KMS-11 (cell line): ENCODE results near the gene C5AR1.

Source experiments
- H2AFZ ChIP-seq: fragments of 200-600 bp; sonication (generic); 2 replicates; pipeline ENCODE4 v1.6.1; 2016; ENCODE audit warnings: antibody characterized with exemption, mixed run types, low read depth
- H3K27ac ChIP-seq: fragments of 200-600 bp; sonication (generic); 2 replicates; pipeline ENCODE4 v1.6.1; 2016; ENCODE audit warnings: mild to moderate bottlenecking, mixed run types
- H3K27me3 ChIP-seq: fragments of 200-600 bp; sonication (generic); 2 replicates; pipeline ENCODE4 v1.6.1; 2017; ENCODE audit warnings: mild to moderate bottlenecking, low read depth, mixed run types, moderate library complexity; ENCODE audit not compliant: insufficient read depth
- H3K36me3 ChIP-seq: fragments of 200-600 bp; sonication (generic); 2 replicates; pipeline ENCODE4 v1.6.1; 2017; ENCODE audit warnings: mild to moderate bottlenecking, mixed run types; ENCODE audit not compliant: insufficient read depth
- H3K4me1 ChIP-seq: fragments of 200-600 bp; sonication (generic); 2 replicates; pipeline ENCODE4 v1.6.1; 2016; ENCODE audit warnings: mild to moderate bottlenecking, low read depth, mixed run types; ENCODE audit not compliant: poor library complexity, severe bottlenecking
- H3K4me2 ChIP-seq: fragments of 200-600 bp; sonication (generic); 2 replicates; pipeline ENCODE4 v1.7.0; 2016; ENCODE audit warnings: mild to moderate bottlenecking, mixed run types
- H3K4me3 ChIP-seq: fragments of 200-600 bp; sonication (generic); IDR thresholded peaks from 2 replicates; pipeline ENCODE4 v1.6.1; 2017; ENCODE audit warnings: low read depth, low read length, mixed read lengths; ENCODE audit not compliant: insufficient read depth
- H3K79me2 ChIP-seq: fragments of 200-600 bp; sonication (generic); 2 replicates; pipeline ENCODE4 v1.6.1; 2016; ENCODE audit warnings: low read depth, mixed run types; ENCODE audit not compliant: insufficient read depth
- H3K9ac ChIP-seq: fragments of 200-600 bp; sonication (generic); 2 replicates; pipeline ENCODE4 v1.6.1; 2016; ENCODE audit warnings: mild to moderate bottlenecking, mixed run types
- H4K20me1 ChIP-seq: fragments of 200-600 bp; sonication (generic); 2 replicates; pipeline ENCODE4 v1.6.1; 2016; ENCODE audit warnings: mild to moderate bottlenecking, mixed run types; ENCODE audit not compliant: insufficient read depth
- CTCF ChIP-seq: fragments of 200-600 bp; sonication (generic); conservative IDR thresholded peaks from 2 replicates; pipeline ENCODE4 v1.6.1; 2017; ENCODE audit warnings: low read depth, mild to moderate bottlenecking, antibody characterized with exemption, low read length, moderate library complexity, mixed read lengths

The C5AR1 gene

DNA sequence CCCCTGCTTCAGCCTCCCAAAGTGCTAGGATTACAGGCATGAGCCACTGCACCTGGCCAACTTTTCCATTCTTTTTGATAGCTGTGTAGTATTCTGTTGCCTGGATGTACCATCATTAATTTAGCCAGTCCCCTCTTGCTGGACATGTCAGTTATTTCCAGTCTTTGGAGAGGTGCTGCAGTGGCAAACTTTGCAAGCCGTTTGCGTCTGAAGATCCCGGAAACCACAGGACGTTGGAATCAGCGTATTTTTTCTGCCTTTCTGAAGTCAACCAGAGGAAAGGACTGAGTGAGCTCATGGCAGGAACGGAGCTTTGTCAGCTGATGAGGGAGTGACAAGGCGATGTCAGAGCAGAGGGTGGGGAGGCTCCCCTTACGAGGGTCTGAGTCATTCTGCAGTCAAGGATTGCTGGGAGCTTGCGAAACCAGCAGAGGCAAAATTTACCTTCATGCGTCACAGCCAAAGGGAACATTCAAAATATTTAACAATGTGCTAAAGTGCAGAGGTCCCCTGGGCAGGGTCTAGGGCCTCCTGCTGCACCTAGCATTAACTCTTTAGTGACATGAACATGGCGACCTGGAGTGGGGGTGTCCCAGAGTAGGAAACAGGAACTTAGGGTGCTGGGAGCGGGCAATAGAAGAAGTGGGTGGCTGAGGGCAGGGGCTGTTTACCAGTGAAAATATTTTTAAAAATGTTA is 5.6 kb downstream of the C5AR1 start:
- Histone ChIP-seq H3K4me3 (no peak overlapping the region), H3K4me1 (peaks cover 7% of the 10 kb centered on the region), H3K36me3 (no peaks in the 10 kb centered on the region), H3K27ac (no peak overlapping the region), H3K79me2 (no peaks in the 10 kb centered on the region), H3K4me2 (no peak overlapping the region), H2AFZ (no peak overlapping the region), H3K27me3 (peaks cover 71% of the 10 kb centered on the region), H4K20me1 (no peaks in the 10 kb centered on the region), H3K9ac (no peak overlapping the region)
- TF ChIP-seq CTCF, result no peak

DNA sequence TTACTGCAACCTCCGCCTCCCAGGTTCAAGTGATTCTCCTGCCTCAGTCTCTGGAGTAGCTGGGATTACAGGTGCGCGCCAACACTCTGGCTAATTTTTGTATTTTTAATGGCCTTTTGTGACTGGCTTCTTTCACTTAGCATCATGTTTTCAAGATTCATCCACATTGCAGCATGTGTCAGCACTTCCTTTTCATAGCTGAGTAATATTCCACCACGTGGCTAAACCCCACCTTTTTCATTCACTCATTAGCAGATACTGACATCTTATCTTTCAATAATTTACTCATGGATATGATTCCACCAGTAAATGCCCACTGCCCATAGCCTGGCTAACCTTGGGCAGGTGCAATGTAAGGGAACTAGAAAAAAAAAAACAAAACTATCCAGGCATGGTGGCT is 6.9 kb downstream of the C5AR1 start:
- TF ChIP-seq CTCF, result no peak
- no peaks in the 10 kb centered on the region for H3K79me2 ChIP-seq
- peaks cover 71% of the 10 kb centered on the region for H3K27me3 ChIP-seq
- H3K4me2 ChIP-seq, result no peak overlapping the region
- no peaks in the 10 kb centered on the region for H4K20me1 ChIP-seq
- no peaks in the 10 kb centered on the region for H3K36me3 ChIP-seq
- H3K4me1 ChIP-seq, result peaks cover 7% of the 10 kb centered on the region
- H3K27ac ChIP-seq, result no peak overlapping the region
- H2AFZ ChIP-seq, result no peak overlapping the region
- H3K4me3 ChIP-seq, result no peak overlapping the region
- no peak overlapping the region for H3K9ac ChIP-seq

DNA sequence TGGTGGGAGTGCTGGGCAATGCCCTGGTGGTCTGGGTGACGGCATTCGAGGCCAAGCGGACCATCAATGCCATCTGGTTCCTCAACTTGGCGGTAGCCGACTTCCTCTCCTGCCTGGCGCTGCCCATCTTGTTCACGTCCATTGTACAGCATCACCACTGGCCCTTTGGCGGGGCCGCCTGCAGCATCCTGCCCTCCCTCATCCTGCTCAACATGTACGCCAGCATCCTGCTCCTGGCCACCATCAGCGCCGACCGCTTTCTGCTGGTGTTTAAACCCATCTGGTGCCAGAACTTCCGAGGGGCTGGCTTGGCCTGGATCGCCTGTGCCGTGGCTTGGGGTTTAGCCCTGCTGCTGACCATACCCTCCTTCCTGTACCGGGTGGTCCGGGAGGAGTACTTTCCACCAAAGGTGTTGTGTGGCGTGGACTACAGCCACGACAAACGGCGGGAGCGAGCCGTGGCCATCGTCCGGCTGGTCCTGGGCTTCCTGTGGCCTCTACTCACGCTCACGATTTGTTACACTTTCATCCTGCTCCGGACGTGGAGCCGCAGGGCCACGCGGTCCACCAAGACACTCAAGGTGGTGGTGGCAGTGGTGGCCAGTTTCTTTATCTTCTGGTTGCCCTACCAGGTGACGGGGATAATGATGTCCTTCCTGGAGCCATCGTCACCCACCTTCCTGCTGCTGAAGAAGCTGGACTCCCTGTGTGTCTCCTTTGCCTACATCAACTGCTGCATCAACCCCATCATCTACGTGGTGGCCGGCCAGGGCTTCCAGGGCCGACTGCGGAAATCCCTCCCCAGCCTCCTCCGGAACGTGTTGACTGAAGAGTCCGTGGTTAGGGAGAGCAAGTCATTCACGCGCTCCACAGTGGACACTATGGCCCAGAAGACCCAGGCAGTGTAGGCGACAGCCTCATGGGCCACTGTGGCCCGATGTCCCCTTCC is 10.5 kb downstream of the C5AR1 start:
- Histone ChIP-seq H3K36me3 (no peaks in the 10 kb centered on the region), H3K4me3 (no peak overlapping the region), H3K79me2 (no peaks in the 10 kb centered on the region), H3K4me2 (no peak overlapping the region), H3K9ac (no peak overlapping the region), H2AFZ (no peak overlapping the region), H3K4me1 (no peaks in the 10 kb centered on the region), H3K27ac (no peak overlapping the region), H4K20me1 (no peaks in the 10 kb centered on the region), H3K27me3 (peaks cover 72% of the 10 kb centered on the region)
- no peak for TF ChIP-seq CTCF

GRCh38 chr19:47321630-47322029 is 12.0 kb downstream of the C5AR1 start:
- no peak for TF ChIP-seq CTCF
- Histone ChIP-seq H3K4me1 (no peaks in the 10 kb centered on the region), H2AFZ (no peak overlapping the region), H3K79me2 (no peaks in the 10 kb centered on the region), H3K27me3 (peaks cover 67% of the 10 kb centered on the region), H3K9ac (no peak overlapping the region), H3K4me2 (no peak overlapping the region), H3K4me3 (no peak overlapping the region), H3K36me3 (no peaks in the 10 kb centered on the region), H4K20me1 (no peaks in the 10 kb centered on the region), H3K27ac (no peak overlapping the region)
